GM18868 (cell line): ENCODE measurements around the gene DAAM2.

Experiments
- ATAC-seq: cut with Tn5 transposase; IDR thresholded peaks from one replicate; pipeline ENCODE4 v1.9.1; 2021; ENCODE audit warnings: mild to moderate bottlenecking, moderate library complexity; ENCODE audit not compliant: unreplicated experiment

The DAAM2 gene

DNA sequence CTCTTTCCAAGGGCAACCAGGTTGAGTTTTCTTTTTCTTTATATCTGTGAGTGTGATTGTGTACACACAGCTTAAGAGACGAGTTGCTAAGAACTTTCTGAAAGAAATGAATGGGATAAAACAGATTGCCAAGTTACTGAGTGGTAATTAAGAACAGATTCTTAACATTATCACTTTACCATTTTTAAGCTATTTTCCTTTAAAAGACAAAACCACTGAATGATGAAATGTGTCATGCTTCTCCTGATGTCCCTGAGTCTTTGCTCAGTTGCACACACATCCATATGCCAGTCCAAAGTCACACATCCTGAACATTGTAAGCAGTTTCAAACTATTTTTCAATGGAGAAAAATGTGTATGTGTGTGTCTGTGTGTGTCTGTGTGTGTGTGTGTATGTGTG is 5.5 kb upstream of the DAAM2 start:
- no peak for ATAC-seq

DNA sequence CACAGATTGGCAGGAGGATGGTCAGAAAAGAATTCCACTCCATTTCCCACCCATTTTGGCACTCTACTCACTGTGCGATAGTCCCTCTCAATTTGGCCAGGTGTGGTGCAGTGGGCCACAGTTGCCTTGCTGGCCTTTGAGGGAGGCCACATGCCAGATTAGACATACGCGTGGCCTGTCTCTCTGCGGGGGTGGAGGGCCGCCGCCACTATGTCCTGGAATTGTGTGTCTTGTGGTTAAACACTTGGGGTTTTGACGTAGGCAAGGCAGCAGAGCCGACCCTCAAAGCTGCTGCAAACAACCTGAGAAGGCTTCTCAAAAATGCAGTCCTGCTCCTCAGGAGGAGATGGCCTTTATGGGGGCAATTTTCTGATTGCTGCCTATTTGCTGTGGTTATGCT is 4.9 kb upstream of the DAAM2 start:
- no peak for ATAC-seq

DNA sequence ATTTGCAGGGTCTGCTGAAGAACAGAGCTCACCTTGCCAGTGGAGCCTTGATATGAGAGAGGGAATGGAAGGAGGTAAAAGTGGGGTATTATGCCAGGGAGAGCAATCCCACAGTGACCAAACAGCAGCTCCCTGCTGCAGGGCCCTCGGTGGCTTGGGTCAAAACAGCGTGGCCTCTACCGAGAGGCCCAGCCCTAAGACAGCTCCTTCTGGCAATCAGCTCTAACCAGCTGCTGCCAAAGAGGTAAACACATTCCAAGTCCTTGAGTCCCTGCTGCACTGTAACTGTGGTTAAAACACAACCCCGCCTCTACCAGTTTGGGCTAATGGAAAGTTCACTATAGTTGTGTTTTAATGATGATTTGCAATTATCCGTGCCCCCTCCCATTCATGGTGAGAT is 1.4 kb upstream of the DAAM2 start:
- no peak for ATAC-seq

DNA sequence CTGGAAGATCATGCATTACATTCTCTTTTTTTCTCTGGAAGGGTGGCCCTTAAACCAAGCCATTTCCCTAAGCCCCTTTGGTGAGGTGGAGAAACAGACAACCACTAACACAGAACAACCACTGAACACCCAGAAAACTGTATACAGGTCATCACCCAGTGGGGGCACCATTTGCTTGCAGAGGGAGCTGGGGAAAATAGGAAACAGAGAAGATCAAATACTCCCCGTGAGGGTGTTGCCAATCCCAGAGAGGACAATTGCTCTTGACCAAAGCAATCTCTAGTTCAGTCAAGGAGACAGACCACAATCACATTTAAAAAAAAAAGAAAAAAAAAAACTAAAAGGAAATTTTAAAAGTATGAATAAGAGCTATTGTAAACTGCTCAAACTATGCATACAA is 865 bp upstream of the DAAM2 start:
- ATAC-seq = no peak

DNA sequence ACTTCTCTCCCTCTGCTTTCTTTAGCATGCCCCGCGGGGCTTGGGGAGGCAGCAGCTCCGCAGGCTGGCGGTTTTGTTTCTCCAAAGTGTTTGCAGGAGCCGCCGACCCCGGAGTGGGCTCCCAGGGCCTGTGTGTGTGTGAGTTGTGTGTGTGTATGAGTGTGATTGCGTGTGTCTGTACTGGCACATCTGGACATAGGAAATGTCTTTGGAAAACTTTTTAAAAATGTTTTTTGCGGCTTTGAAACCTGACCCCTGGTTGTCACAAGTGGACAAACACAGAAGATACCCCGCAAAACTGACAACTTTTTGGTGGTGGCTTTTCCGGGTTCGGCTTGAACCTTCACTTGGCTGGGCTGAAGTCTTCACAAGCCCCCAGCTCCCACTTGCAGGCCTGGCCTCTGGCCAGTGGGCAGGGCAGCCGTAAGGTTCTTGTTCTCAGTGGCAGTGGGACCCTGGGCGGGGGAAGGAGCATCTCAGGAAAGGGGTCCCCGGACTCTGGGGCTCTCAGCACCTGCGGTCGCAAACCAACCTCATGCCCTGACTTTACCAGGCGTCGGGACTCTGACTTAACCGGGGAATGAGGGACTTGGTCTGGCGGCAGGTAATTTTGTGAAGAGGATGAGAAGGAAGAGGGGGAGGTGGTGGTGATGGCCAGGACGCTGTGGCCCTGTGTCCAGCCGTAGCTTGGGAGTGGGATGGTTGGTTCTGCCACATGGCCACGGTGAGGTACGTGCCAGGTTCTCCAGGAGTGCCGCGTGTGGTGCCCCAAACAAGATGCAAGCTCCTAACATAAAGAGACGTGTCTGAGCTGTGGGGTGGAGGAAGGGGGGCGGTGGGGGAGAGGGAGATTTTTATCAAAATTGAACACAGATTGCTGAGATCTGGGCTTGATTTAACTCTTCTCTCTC is 619 bp downstream of the DAAM2 start:
- no peak for ATAC-seq

DNA sequence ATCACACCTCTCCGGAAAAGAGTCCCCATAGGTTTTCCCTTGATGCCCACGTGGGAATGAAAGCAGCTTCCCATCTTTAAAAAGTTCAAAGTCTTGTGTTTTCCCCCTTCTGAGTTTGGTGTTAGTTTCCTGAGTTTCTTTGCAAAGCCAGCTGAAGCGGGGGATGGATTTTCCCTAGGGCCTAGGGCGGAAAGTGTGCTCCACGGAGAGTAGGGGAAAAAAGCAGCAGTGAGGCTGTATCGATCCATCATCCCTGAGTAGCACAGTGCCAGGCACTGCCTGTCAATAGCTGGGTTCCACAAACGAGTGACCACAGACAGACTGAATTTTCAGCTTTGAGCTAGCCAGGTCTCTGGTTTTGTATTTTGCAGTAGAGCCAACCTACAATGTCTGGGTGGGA is 1.3 kb downstream of the DAAM2 start:
- ATAC-seq = no peak

DNA sequence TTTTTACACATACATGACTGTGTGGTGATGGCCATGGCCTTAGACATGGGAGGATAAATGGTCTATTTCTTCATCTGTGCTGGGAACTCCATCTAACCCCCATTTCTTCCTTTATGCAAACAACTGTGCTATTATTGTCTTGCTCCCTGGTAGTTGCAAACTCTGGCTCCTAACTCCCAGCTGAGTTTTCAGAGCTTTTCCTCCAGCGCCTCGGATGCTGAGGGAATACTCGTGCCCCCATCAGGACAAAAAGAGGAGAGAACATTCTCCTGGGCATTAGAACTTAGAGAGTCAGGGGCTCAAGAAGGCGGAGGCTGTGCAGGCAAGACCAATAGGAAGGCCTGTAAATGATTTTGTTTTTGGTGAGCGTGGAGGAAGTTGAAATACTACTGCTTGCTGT is 2.1 kb downstream of the DAAM2 start:
- ATAC-seq = no peak

DNA sequence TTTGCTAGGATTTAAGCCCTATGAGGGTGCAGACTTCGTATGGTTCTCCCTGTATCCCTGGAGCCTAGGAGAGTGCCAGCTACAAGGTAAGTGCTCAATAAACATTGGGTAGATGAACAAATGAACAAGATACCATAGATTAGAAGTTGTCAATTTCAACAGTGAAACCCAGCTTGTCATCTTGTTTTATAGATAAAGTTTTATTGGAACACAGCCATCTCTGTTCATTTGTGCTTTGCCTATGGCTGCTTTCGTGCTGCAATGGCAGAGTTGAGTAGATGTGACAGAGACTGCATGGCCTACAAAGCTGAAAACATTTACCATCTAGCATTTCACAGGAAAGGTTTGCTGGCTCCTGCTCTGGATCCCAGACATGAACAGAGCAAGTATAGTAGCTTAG is 5.6 kb downstream of the DAAM2 start:
- no peak for ATAC-seq

DNA sequence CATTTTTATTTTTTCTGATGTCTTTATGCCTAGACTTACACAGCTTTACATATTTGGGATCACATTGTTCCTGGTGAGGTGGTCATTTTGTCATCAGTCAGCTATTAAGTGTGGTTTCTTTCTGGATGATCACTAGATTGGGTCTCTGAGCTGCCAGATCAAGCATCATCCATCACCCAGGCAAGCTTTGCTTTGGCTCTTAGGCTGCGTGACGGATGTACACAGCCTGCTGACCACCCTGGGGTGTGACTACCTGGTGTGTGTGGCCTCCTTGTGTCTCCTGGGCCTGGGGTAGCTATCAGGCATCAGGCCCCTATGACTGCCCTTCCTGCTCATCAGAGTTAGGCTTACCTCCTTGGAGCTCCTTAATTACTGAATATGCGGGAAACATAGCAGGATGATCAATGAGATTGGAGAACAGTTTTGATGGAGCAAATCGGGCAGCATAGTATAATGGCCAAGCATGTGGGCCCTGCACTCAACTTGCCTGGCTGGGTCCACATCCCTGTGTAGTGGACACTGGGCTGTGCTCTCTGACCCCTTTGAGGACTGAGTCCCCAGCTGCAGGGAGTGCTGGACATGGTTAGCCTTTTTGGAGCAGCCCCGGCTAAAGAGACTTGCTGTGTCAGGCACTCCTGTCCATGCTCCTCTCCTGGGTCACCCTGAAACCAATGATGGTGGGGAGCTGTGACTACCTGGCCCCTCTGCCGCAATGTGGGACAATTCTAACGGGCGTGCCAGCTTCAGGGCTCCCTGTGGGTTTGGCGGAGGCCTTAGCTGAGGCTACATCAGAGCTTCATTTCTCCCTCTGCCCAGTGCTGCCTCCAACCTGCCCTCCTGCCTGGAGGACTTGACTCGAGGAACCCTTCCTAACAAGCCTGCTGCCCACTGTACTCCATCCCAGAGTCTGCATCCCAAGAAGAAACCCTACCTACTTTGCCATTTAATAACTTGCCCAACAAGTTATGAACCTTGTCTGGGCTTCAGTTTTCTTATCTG is 8.2 kb downstream of the DAAM2 start:
- no peak for ATAC-seq

DNA sequence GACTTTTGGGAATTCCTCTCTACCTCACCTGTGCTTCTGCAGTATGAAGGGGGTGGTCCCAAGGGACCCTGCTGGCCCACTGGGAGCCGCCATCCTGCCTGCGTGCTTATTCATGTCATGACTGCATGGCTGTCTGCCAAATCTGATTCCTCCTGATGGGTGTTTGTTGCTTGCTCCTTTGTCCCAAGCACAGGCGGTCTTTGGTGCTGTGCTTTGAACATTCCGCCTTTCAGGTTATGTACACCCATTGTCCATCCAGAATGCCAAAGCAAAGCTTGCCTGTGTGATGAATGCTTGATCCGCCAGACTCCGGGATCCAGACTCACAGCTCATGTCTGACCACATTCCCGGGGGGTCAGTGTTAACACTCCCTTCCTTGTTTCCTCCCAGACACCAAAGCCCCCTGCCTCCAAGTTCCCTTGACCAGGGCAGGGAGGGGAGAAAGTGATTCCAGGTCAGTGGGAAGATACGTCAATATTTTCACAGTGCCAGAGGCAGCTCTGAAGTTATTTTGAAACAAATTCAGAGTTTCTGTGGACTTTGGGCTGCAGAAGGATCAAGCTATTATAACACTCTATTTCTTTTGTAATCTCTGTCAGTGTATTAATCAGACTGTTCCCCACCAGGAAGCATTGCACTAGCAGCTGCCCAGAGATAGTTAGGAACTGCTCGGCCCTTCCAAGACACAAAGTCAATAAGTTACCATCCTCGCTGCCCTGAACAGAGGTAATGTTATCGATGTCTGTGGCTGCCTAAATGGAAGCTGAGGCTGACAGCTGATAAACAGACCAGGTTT is 9.5 kb downstream of the DAAM2 start:
- no peak for ATAC-seq

DNA sequence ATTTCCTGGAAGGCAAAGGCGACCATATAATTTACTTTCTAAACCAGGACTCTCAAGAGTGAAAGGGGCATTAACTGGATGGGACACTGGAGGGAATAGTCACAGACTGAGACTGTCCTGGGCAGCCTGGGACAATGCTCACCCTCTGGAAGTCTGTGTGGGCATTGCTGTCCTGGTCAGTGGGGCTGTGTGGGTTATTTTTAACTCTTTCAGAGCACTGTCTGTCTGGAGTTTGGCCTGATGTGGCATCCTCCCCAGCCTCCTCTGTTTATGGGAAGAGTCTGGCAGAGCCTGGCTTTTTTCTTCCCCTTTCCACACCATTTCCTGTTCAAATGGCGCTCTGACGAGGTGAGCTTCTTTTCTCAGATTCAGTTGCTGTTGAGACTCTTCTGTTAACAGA is 11.7 kb downstream of the DAAM2 start:
- no peak for ATAC-seq

DNA sequence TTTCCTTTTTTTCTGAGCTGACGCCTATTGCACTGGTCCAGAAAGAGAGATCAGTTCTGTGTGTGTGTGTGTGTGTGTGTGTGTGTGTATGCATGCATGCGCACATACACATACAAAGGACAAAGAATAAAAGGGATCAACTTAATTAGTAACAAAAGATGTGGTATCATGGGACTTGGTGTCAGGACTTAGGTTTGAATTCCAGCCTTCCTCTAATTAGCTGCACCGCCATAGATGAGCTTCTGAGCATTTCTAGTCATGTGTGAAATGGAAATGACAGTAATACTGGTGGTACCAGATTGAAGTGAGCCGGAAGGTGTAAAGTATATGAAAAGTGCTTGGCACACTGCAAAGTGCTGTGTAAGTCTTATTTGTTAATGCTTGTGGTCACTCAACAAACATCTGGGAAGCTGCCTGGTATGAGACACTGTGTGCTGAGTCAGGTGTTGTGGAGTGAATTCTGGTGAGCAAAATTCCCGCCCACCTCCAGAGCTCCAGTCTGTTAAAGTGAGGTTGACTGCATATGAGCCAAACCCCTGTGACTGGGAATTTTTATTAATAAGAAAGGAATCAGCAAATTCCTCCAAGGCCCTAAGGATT is 12.4 kb downstream of the DAAM2 start:
- no peak for ATAC-seq

DNA sequence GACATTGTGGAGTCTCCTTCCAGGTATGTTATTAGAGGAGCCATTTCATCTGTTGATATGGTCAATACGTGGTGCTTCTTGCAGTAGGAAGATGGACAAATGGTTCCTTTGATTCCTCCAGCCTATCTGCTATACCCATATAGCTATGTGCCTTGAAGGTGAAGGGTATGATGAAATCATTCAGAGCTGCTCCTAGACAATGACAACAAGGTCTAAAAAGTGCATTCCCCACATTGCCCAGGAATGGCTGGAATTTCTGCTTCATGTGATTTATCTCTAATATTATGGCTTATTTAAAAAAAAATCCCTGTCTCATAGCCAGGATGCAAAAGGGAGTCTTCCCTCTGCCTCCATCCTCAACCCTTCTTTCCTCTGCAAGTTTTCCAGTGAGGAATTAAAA is 14.1 kb downstream of the DAAM2 start:
- no peak for ATAC-seq

DNA sequence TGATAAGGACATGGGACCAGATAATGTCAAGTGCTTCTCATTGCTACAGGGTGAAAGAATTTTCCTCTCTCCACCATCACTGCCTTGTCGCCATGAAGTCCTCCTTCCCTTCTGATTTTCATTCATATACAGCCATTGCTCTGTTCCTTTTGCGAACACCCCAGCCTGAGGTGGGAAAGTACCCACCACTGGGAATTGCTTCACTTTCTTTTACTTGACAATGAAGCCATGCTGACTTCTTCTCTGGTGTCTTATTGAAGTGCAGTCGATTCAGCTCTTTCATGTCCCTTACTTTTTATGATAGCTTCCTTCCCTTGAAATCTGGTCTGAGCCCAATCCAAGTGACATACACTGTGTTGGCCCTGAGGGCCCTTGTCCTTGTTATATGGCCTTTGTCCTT is 16.2 kb downstream of the DAAM2 start:
- no peak for ATAC-seq

DNA sequence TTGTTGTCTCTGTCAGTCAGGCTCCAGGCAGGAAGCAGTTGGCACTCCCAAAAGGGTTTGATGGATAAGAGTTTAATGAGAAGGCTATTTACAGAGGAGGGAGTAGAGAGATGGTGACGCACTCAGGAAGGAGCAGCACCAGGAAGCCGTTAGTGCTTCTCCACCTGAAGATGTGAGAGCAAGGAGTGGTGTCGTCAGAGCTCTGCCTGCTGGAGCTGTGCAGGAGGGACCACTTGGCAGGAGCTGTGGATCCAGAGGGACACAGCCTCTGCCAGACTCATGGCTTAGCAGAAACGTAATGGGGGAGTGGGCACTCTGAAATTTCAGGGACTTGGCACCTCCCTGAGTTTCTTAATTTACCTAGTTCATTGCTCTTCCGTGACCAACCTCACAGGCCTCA is 16.8 kb downstream of the DAAM2 start:
- ATAC-seq = no peak

DNA sequence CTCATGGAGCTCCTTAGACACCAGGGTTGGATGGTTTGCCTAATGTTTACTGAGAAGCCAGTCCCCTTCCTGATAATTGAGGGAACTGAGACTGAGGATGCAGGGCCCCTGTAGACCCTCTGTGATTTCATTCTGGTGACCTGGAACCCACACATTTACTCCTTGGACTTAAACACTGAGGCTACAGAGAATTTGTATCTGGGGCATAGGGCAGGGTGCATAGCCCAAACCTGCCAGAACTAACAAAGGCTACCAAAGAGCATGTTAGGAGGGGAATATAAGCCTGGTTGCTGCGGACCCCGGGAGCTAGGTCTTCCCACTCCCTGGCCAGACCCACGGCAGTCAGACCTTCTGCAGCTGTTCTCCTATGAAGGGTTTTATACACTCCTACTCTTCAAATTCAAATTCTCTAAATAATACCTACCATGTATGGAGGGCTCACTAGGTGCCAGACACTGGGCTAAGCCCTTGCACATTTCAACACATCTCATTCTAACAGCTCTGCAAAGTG is 19.7 kb downstream of the DAAM2 start:
- ATAC-seq = no peak

DNA sequence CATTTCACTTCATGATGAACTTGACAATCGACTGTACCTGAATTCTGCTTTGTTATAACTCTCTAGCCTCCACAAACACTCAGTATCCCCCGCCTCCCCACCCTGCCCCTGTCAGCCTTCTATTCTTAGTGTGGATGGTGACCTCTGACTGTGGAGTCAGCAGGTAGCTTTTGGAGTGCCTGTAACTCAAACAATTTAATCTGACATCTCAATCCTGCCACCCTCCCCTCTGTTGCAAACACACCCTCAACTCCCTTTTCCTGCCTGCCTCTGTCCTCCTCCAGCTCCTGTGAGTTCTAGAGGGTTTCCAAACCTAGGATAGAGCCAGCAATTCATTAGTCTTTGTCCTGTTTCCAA is 20.3 kb downstream of the DAAM2 start:
- no peak for ATAC-seq

DNA sequence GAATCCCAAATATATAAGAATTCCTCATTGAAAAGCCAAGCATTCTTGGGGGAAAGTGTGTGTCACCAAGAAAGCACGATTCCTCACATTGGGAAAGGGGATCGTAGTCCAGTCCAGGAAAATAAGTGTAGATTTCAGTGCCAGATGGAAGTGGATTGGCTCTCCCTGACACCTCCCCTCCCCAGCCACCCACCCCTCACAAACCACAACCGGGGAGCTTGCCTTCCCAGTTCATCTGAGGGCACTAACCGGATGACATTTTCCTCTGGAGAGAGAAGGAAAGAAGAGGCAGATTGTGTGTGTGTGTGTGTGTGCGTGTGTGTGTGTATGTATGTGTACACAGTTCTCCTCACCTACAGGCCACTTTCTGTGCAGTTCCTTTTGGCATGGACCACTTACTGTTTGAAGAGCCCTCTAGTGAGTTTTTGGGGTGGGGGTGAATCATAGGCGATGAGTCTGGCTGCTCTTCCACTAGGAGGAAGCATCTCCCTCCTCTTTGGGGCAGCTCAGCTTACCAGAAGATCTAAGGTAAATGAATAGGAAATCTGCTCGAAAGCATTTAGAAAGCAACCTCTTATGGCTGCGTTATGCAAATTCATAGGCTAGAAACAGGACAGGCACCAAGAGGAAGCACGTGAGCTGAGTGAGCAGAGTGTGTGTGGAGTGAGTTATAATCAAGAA is 20.8 kb downstream of the DAAM2 start:
- ATAC-seq = no peak

DNA sequence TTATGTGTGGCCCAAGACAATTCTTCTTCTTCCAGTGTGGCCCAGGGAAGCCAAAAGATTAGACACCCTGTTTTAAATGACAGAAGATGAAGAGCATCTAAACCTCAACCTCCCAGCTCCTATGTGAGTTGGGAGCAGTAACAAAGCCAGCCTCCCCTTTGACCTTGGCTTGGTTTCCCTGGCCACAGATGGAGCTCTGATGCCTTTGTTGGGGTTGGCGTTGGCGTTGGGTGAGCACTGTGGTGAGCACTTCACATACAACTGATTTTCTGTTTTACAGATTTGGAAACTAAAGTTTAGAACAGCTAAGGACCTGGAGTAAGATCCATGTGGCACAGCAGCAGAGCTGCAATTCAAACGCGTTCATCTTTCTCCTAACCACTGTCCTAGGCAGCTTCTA is 22.1 kb downstream of the DAAM2 start:
- ATAC-seq = no peak

DNA sequence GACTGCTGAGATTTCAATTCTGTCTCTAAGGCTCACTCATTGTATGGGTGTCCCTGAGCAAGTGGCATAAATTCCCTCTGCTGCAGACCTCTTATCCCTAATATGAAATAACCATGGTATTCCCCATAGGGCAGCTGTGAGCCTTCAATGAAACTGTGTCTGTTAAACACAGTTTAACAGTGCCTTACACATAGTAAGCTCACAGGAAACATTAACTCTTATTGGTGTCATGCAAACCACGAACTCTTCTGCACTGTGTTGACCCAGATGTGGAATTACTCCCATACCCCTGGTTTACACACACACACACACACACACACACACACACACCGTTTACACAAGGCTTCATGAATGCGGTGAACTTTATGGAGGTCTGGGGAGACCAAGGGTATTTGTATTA is 23.2 kb downstream of the DAAM2 start:
- ATAC-seq = no peak
